Measurements from ENCODE around the gene RAB11FIP4. TPM values are rescaled to one million over a fixed set of nuclear protein-coding genes. Genes with fewer than 3 reads are reported as not detected.
"Not testable (repeated sequence)": the region's sequence is repeated elsewhere in the genome, so short reads cannot be mapped to it uniquely, and the experiment has no call there.

The RAB11FIP4 gene
- total RNA-seq, 1 donor from 2014 or later: 2.7 TPM

DNA sequence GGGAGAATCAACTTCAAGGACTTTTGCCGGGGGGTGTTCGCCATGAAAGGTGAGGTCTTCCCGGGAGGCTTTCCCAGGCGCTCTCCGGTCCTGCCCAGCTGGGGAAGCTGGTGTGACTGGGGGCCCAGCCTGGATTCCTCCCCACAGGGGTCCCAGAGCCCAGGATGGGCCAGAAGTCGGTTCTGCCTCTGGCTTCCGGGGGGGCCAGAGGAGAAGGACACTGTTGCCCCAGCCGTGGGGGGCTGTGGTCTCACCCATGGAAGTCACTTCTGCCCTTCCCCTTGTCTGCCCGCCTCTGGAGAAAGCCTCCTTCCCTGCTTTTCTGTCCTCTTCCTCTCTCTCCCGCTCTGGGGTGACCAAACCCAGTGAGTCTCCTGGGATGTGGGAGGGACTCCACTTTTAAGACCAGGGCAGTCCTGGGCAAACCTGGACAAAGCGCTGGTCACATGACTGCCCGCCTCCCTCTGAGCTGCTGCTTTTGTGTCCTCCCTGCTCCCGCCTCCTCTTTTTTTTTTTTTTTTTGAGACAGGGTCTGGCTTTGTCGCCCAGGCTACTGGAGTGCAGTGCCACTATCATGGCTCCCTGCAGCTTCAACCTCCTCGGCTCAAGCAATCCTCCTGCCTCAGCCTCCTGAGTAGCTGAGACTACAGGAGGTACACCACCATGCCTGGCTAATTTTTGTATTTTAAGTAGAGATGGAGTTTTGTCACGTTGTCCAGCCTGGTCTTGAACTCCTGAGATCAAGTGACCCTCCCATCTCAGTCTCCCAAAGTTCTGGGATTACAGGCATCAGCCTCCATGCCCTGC lies 40.6 kb downstream of the RAB11FIP4 start:
- DNase-seq: no peak

- no peak for DNase-seq
Measured at GRCh38 chr17:31433091-31433790, 41.8 kb downstream of the RAB11FIP4 start.

DNA sequence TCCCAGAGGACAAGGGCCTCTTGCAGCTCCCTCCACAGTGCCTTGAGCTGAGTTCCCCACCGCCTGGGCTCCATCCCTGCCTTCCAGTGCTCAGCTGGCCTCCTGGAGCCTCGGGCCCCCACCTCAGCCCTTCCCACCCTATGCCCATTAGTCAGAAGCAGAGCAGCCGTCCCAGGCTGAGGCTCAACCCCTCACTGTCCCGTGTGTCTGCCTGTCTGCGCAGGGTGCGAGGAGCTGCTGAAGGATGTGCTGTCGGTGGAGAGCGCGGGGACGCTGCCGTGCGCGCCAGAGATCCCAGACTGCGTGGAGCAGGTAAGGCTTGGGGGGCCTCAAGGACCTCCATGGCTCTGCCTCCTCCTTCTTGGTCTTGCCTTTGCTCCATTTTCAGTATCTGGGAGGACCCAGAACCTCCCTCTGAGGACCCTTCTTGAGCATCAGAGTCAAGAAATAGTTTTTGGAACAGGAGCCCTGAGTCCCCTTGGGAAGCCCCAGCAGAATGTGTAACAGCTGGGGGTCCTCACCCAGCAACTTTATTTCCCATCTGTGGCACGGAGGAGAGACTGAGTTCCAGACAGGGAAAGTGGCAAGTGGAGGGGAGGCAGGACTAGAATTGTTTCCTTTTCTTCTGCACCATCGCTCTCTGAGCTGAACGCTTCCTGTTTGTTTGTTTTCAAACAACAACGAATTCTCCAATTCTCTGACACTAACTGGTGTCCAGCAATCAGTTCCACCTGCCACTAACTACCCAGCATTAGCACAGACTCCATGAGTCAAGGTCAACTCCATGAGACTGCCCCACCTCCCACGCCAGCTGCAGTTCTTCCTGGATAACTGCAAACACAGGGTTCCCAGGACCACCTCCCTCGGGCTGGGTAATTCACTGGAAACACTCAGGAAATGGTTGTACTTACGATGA lies 42.6 kb downstream of the RAB11FIP4 start:
- DNase-seq: no peak

GRCh38 chr17:31434727-31435050 lies 43.2 kb downstream of the RAB11FIP4 start:
- no peak for DNase-seq

DNA sequence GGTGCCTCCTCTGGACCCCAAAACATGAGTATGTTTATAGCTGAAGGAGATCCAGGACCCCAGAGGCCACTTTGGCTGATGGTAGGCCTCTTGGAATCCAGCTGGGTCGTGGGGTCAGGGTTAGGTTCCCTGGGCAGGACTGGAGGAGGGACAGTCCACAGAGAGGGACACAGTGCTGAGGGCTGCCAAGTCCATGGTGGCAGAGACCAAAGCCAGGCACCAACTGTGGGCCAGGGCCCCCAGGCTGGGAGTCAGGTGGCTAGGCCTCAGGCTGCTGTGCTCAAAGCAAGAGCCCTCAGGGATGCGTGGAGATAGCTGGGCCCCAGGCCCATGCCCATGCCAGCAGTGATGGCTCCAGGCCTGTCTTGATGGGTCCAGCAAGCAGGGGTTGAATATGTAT lies 44.1 kb downstream of the RAB11FIP4 start:
- DNase-seq: no peak

GRCh38 chr17:31437720-31438400 lies 46.4 kb downstream of the RAB11FIP4 start:
- no peak for DNase-seq

DNA sequence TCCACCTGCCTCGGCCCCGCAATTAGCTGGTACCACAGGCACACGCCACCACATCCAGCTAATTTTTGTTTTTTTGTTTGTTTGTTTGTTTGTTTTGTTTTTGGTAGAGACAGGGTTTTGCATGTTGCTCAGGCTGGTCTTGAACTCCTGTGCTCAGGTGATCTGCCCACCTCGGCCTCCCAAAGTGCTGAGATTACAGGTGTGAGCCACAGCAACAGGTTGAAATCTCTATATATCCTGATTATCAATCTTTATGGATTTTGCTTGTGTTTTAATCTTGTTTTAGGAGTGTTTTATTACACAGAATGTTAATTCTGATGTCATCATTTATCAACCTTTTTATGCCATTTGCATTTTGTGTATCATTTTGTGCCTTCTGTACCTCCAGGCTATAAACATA lies 48.2 kb downstream of the RAB11FIP4 start:
- DNase-seq: no peak

- no peak for DNase-seq
Measured at GRCh38 chr17:31442276-31442675, 50.8 kb downstream of the RAB11FIP4 start.

DNA sequence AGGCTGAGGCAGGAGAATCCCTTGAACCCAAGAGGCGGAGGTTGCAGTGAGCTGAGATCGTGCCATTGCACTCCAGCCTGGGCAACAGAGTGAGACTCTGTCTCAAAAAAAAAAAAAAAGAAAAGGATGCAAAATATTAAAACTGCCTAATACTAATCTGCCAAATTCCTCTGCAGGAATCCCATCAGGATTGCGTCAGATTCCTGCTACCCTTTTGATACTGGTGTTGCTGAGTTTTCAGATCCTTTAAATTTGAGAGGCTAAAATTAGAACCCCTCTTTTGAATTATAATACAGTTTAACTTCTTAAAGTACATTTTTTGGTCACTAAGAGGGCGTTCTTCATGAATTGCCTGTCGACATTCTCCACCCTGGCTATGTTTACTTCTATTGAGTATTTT lies 51.4 kb downstream of the RAB11FIP4 start:
- not testable (repeated sequence) for DNase-seq

DNA sequence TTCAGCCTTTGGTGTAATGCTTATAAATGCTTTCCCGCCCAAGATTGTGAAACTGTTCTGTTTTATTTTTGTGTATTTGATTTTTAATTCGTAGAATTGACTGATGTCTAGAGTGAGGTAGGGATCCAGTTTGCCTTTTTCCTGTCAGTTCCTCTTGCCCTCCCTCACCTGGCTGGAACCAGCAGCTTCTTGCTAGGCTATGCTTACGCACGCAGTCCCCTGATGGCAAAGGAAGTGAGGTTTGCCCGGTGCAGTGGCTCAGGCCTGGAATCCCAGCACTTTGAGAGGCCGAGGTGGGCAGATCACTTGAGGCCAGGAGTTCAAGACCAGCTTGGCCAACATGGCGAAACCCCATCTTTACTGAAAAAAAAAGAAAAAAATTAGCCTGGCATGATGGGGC lies 51.9 kb downstream of the RAB11FIP4 start:
- DNase-seq: no peak

DNA sequence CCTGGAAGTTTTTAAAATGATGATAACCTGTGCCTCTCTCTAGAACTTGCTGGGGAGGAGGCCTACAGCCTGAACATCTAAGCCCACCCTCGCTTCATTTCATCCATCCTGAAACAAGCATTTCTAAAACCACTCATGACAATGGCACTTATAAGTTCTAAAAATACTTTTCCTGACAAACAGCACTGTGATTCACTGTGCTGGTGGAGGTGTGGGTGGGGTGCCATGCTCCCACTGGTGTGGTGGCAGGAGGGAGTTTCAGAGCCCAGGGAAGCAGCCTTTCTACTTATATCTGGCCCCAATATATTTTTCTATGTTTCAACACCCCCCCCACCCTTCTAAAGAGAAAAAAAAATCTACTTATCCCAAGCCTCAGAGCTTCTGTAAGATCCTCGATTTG lies 52.6 kb downstream of the RAB11FIP4 start:
- no peak for DNase-seq

DNA sequence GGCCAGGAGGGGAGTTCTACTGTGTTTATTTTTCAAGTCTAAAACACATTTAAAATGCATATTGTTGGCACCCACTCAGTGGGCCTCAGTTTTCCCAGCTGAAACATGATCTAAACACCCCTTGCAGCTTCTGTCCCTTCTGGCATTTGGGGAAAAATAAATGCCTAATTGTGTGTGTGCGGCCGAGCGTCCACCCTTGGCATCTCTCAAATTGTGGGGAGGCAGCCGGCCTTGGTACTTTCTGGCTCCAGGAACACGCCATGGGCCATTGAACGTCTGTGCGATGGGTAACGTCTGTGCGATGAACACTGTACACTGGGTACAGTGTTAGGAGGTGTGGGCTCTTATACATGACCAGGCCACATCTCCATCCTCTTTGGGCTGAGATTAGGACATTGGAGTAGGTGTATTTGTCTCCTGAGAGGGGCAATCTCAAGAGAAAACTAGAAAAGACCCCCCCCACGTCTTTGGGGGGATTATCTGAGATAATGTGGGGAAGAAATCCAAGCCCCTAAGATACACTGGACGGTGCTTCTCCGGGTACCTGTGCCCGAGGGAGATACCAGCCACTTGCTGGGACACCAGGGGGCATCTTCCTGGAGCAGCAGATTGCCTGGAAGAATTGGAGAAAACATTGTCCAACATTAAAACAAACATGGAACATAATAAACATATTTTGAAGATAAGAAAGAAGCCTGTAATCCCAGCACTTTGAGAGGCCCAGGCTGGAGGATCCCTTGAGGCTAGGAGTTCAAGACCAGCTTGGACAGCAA lies 54.9 kb downstream of the RAB11FIP4 start:
- no peak for DNase-seq

GRCh38 chr17:31448467-31449077 lies 57.1 kb downstream of the RAB11FIP4 start:
- peak; percentile 51 for DNase-seq

- no peak for DNase-seq
Measured at GRCh38 chr17:31449111-31449510, 57.6 kb downstream of the RAB11FIP4 start.

DNA sequence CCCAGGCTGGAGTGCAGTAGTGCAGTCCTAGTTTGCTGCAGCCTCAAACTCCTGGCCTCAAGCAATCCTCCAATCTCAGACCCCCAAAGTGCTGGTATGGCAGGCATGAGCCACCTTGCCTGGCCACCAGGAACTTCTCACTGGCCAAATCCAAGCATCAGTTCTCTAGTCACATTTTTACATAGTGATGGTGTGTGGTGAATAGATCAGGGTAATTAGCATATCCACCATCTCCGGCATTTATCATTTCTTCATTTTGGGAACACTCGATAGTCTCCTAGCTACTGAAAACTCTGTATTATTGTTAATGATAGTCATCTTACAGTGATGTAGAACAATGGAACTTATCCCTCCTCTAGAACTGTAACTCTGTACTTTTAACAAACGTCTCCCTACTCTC lies 58.3 kb downstream of the RAB11FIP4 start:
- no peak for DNase-seq

- DNase-seq: no peak
Measured at GRCh38 chr17:31452101-31452500, 60.6 kb downstream of the RAB11FIP4 start.

- DNase-seq: no peak
Measured at GRCh38 chr17:31452561-31453110, 61.2 kb downstream of the RAB11FIP4 start.

DNA sequence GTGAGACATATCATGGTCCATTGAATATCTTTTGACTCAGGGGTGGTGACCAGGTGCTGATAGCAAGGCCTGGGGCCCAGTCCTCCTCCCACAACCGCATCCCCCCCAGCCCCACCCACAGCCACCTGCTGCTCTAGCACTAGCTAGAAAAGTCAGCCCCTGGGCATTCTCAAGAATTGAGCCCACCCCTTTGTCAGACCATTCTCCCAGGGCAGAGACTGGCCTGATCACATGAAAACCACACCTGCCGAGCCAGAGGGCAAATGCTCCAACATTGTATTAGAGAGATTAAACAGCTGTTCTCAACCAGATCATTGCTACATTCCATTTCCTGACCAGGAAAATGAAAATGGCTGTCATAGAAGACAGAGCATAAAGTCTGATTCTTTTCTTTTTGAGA lies 62.4 kb downstream of the RAB11FIP4 start:
- DNase-seq: no peak

DNA sequence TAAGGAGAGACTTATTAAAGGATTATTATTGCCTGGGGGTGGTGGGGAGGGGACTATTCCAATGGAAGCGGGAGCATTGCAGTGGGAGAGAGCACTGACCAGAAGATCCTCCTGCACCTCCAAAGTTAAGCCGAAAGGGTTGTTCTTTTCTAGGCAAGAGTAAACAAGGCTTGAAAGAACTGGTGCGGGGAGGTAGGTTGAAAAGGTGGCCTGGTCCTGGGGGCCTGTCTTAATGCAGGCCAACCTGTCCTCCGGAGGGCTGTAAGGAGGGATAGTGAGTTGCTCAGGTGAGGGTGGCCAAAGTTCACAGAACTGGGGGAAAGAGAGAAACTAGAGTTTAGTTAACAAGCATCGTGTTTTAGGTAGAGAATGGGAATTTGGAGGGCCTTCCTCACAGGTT lies 65.3 kb downstream of the RAB11FIP4 start:
- DNase-seq: no peak

GRCh38 chr17:31457391-31458234 lies 66.1 kb downstream of the RAB11FIP4 start:
- no peak for DNase-seq
